ENCODE results near the gene CACNG1. TPM values are rescaled to one million over a fixed set of nuclear protein-coding genes. Genes with fewer than 3 reads are reported as not detected.

Gene CACNG1
- polyA plus RNA-seq, 1 donor from 2014 or later: 0.77 TPM

GRCh38 chr17:67052720-67053437 is 8.5 kb downstream of the CACNG1 start:
- Histone ChIP-seq H2AFZ (ENCODE audit: low read depth, low read length) (no peak overlapping the region), H3K9me3 (ENCODE audit: low read length) (peaks cover 8% of the 10 kb centered on the region), H4K20me1 (ENCODE audit: insufficient read depth) (no peaks in the 10 kb centered on the region), H3K27me3 (ENCODE audit: insufficient read depth, low read depth, low read length) (no peaks in the 10 kb centered on the region), H3F3A (ENCODE audit: insufficient read depth, low read length, poor library complexity, severe bottlenecking) (no peaks in the 10 kb centered on the region), H3K27ac (ENCODE audit: low read length) (no peak overlapping the region), H3K4me3 (ENCODE audit: low read length) (no peak overlapping the region), H3K79me2 (replicated peaks; ENCODE audit: insufficient read depth, low read length) (no peaks in the 10 kb centered on the region), H3K9me2 (ENCODE audit: insufficient read depth, low read length) (no peaks in the 10 kb centered on the region), H3K36me3 (ENCODE audit: insufficient read depth, low read length) (no peaks in the 10 kb centered on the region), H3K9ac (ENCODE audit: low read length) (no peak overlapping the region), H3K4me2 (ENCODE audit: low read length) (no peak overlapping the region)
- TF ChIP-seq EZH2 (IDR thresholded peaks at IDR 0.05; ENCODE audit: borderline replicate concordance, insufficient read depth, low read length, poor library complexity, severe bottlenecking) (no peak), POLR2AphosphoS5 (IDR thresholded peaks at IDR 0.05) (no peak), TAF1 (IDR thresholded peaks at IDR 0.05; ENCODE audit: low read depth) (no peak), MXI1 (conservative IDR thresholded peaks at IDR 0.05; ENCODE audit: poor library complexity, severe bottlenecking) (no peak), SMC3 (conservative IDR thresholded peaks at IDR 0.05; ENCODE audit: poor library complexity) (no peak)
- TF ChIP-seq, protein P1, sequence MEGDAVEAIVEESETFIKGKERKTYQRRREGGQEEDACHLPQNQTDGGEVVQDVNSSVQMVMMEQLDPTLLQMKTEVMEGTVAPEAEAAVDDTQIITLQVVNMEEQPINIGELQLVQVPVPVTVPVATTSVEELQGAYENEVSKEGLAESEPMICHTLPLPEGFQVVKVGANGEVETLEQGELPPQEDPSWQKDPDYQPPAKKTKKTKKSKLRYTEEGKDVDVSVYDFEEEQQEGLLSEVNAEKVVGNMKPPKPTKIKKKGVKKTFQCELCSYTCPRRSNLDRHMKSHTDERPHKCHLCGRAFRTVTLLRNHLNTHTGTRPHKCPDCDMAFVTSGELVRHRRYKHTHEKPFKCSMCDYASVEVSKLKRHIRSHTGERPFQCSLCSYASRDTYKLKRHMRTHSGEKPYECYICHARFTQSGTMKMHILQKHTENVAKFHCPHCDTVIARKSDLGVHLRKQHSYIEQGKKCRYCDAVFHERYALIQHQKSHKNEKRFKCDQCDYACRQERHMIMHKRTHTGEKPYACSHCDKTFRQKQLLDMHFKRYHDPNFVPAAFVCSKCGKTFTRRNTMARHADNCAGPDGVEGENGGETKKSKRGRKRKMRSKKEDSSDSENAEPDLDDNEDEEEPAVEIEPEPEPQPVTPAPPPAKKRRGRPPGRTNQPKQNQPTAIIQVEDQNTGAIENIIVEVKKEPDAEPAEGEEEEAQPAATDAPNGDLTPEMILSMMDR (IDR thresholded peaks at IDR 0.05; ENCODE audit: poor library complexity, severe bottlenecking): no peak

DNA sequence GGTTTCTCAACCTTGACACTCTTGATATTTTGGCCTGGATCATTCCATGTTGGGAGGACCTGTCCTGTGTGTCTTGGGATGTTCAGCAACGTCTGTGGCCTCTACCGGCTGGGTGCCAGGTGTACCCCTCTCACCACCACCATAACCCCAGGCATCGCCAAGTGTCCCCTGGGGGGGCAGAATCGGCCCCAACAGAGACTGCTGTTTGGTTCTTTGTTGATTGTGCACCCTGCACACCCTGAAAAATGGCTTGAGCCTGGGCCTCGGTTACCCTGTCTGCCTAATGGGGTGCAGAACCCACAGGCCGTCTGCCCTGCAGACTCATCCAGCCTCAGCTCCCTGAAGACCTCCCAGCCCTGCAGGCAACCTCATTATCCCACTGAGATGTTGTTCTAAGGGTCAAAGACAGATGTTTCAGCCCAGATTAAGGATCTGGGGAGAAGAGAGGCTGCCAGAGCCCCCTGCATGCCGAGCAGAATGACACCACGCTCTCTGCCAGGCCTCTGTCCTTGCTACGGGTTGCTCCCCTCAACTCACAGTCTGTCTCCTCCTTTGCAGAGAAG is 9.2 kb downstream of the CACNG1 start:
- TF ChIP-seq SMC3 (conservative IDR thresholded peaks at IDR 0.05; ENCODE audit: poor library complexity) (no peak), MXI1 (conservative IDR thresholded peaks at IDR 0.05; ENCODE audit: poor library complexity, severe bottlenecking) (no peak), EP300 (conservative IDR thresholded peaks at IDR 0.05; ENCODE audit: poor library complexity, severe bottlenecking) (no peak), POLR2AphosphoS5 (IDR thresholded peaks at IDR 0.05) (no peak), EZH2 (IDR thresholded peaks at IDR 0.05; ENCODE audit: borderline replicate concordance, insufficient read depth, low read length, poor library complexity, severe bottlenecking) (no peak), RAD21 (conservative IDR thresholded peaks at IDR 0.05) (no peak), TAF1 (IDR thresholded peaks at IDR 0.05; ENCODE audit: low read depth) (no peak)
- TF ChIP-seq, protein P2, sequence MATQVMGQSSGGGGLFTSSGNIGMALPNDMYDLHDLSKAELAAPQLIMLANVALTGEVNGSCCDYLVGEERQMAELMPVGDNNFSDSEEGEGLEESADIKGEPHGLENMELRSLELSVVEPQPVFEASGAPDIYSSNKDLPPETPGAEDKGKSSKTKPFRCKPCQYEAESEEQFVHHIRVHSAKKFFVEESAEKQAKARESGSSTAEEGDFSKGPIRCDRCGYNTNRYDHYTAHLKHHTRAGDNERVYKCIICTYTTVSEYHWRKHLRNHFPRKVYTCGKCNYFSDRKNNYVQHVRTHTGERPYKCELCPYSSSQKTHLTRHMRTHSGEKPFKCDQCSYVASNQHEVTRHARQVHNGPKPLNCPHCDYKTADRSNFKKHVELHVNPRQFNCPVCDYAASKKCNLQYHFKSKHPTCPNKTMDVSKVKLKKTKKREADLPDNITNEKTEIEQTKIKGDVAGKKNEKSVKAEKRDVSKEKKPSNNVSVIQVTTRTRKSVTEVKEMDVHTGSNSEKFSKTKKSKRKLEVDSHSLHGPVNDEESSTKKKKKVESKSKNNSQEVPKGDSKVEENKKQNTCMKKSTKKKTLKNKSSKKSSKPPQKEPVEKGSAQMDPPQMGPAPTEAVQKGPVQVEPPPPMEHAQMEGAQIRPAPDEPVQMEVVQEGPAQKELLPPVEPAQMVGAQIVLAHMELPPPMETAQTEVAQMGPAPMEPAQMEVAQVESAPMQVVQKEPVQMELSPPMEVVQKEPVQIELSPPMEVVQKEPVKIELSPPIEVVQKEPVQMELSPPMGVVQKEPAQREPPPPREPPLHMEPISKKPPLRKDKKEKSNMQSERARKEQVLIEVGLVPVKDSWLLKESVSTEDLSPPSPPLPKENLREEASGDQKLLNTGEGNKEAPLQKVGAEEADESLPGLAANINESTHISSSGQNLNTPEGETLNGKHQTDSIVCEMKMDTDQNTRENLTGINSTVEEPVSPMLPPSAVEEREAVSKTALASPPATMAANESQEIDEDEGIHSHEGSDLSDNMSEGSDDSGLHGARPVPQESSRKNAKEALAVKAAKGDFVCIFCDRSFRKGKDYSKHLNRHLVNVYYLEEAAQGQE (IDR thresholded peaks at IDR 0.05; ENCODE audit: borderline replicate concordance): no peak
- TF ChIP-seq, protein P1 (IDR thresholded peaks at IDR 0.05; ENCODE audit: poor library complexity, severe bottlenecking): no peak
- Histone ChIP-seq H3K4me3 (ENCODE audit: low read length) (no peak overlapping the region), H3K9me2 (ENCODE audit: insufficient read depth, low read length) (no peaks in the 10 kb centered on the region), H3K27ac (ENCODE audit: low read length) (no peak overlapping the region), H3K79me2 (replicated peaks; ENCODE audit: insufficient read depth, low read length) (no peaks in the 10 kb centered on the region), H3K27me3 (ENCODE audit: insufficient read depth, low read depth, low read length) (no peaks in the 10 kb centered on the region), H3K36me3 (ENCODE audit: insufficient read depth, low read length) (no peaks in the 10 kb centered on the region), H2AFZ (ENCODE audit: low read depth, low read length) (no peak overlapping the region), H3K9me3 (ENCODE audit: low read length) (peaks cover 8% of the 10 kb centered on the region), H3K9ac (ENCODE audit: low read length) (no peak overlapping the region), H4K20me1 (ENCODE audit: insufficient read depth) (no peaks in the 10 kb centered on the region), H3F3A (ENCODE audit: insufficient read depth, low read length, poor library complexity, severe bottlenecking) (no peaks in the 10 kb centered on the region), H3K4me2 (ENCODE audit: low read length) (no peak overlapping the region)

All from neural cell (in vitro differentiated cells).